GM06990 (cell line): ENCODE measurements around the gene COL10A1.
"Not testable (repeated sequence)": the region's sequence is repeated elsewhere in the genome, so short reads cannot be mapped to it uniquely, and the experiment has no call there.

Experiments
- DNase-seq: peaks from one replicate; pipeline ENCODE4 v3.0.0-alpha.2; 2011; ENCODE audit not compliant: insufficient read length; ENCODE audit errors: extremely low read depth
- H3K27me3 ChIP-seq: replicated peaks from 2 replicates; pipeline ENCODE4 v1.6.0; 2011; ENCODE audit warnings: low read length; ENCODE audit not compliant: control insufficient read depth, insufficient read depth
- H3K36me3 ChIP-seq: 2 replicates; pipeline ENCODE4 v1.5.1; 2011; ENCODE audit warnings: low read length; ENCODE audit not compliant: control insufficient read depth, insufficient read depth
- H3K4me3 ChIP-seq: replicated peaks from 2 replicates; pipeline ENCODE4 v1.5.1; 2011; ENCODE audit warnings: low read depth, mild to moderate bottlenecking, control low read depth, low read length
- CTCF ChIP-seq: IDR thresholded peaks from 2 replicates; pipeline ENCODE4 v1.5.1; 2011; ENCODE audit warnings: low read length, control low read depth, mild to moderate bottlenecking, inconsistent platforms; ENCODE audit not compliant: insufficient read depth, poor library complexity, severe bottlenecking

The COL10A1 gene

GRCh38 chr6:116101302-116101718, 24.6 kb downstream of the COL10A1 start:
- no peak for TF ChIP-seq CTCF
- DNase-seq, result no peak
- H3K4me3 ChIP-seq, result peak overlapping the region; percentile 90

DNA sequence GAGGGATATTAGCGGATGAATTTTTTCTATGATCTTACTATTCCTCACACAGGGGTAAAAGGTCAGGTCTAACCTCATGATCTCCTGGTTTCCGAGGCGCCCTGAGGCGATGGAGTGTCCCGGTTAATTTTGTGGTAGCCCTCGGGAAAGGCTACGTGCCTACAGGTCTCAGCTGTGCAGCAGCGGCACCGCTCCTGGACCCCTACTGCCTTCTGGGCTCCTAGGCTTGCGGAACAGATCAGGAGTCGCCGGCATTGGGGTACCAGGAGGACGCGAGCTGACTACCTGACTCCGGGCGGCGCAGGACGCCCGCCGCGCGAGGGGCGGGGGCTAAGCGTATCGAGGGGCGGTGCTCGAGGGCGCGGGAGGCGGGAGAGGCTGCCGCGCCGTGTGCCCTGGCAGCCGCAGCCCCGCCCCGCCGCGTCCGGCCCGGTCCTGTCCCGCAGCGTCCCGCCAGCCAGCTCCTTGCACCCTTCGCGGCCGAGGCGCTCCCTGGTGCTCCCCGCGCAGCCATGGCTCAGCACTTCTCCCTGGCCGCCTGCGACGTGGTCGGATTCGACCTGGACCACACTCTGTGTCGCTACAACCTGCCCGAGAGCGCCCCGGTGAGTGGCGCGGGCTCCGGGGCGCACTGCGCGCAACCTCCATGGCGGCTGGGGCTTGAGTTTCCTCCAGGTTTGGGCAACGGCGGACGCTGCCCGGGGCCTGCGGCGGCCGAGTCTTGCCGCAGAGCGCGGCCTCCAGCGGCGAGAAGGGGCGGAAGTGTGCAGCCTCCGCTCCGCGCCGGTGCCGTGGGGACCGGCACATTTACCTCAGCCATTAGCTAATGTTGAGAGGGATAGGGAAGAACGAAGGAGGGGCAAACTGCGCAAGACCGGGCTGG, 25.3 kb downstream of the COL10A1 start, which contains the start of gene NT5DC1:
NT5DC1 (plus strand) TSS at position 435 of the 883 bp plus-strand sequence; CDS start at position 513, 78 bp downstream.
- H3K27me3 ChIP-seq, result no peaks in the 10 kb centered on the region
- H3K36me3 ChIP-seq, result no peaks in the 10 kb centered on the region; the same call in 1 of the 2 replicates
- peak; percentile 93 for DNase-seq
- TF ChIP-seq CTCF, result peak; percentile 45
- H3K4me3 ChIP-seq, result peak within 1 kb of the TSS; percentile 90

More at GRCh38 chr6:116101302-116101718, 24.6 kb downstream of the COL10A1 start:
- H3K36me3 ChIP-seq, result no peaks in the 10 kb centered on the region
- no peaks in the 10 kb centered on the region for H3K27me3 ChIP-seq

GRCh38 chr6:116099036-116099435, 26.9 kb downstream of the COL10A1 start:
- no peak for DNase-seq
- peak overlapping the region; percentile 90 for H3K4me3 ChIP-seq
- no peak for TF ChIP-seq CTCF
- H3K36me3 ChIP-seq, result no peaks in the 10 kb centered on the region; the same call in 1 of the 2 replicates
- no peaks in the 10 kb centered on the region for H3K27me3 ChIP-seq

GRCh38 chr6:116096979-116097816, 28.7 kb downstream of the COL10A1 start:
- peak; percentile 26 for TF ChIP-seq CTCF
- DNase-seq, result no peak
- no peaks in the 10 kb centered on the region for H3K27me3 ChIP-seq
- no peak overlapping the region for H3K4me3 ChIP-seq
- H3K36me3 ChIP-seq, result no peaks in the 10 kb centered on the region; the same call in 1 of the 2 replicates

GRCh38 chr6:116096048-116096759, 29.7 kb downstream of the COL10A1 start:
- not testable (repeated sequence) for H3K27me3 ChIP-seq, DNase-seq, H3K36me3 ChIP-seq, H3K4me3 ChIP-seq
